ENCODE measurements around the gene TBC1D22A. TPM values are rescaled to one million over a fixed set of nuclear protein-coding genes. Genes with fewer than 3 reads are reported as not detected.
"Not testable (repeated sequence)": the region's sequence is repeated elsewhere in the genome, so short reads cannot be mapped to it uniquely, and the experiment has no call there.

TBC1D22A gene
- total RNA-seq, 6 experiments from 2014 or later = 20.4 to 24.1 (median 22.2) TPM

DNA sequence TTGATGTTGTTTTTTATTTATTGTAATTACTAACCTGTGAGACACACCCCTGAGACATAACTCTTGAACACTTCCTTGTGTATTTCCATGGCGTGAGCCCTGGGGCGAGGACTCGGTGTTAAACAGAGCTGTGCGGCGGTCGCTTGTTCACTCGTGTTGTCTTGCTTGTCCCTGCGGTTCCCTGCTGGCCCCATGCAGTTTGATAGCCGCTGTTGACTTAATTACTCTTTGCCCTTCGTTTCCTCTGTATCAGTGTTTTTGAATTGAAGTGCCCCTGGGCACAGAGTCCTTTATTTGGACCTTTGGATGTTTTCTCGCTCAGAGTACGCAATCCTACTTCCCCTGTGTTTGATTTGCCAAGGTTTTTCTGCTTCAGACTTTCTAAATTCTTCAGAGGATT is 52.7 kb downstream of the TBC1D22A start:
- Mint-ChIP-seq H3K4me3 (no peak overlapping the region; the same call in 1 of the 2 replicates), H3K9me3 (no peaks in the 10 kb centered on the region), H3K27ac (peak overlapping the region; percentile 93), H3K4me1 (ENCODE audit: low read depth) (peaks cover 61% of the 10 kb centered on the region), H3K36me3 (ENCODE audit: low read depth) (peaks cover 17% of the 10 kb centered on the region), H3K27me3 (ENCODE audit: insufficient read depth) (peaks cover 4% of the 10 kb centered on the region)
- DNase-seq = no peak
- TF ChIP-seq, protein P1, sequence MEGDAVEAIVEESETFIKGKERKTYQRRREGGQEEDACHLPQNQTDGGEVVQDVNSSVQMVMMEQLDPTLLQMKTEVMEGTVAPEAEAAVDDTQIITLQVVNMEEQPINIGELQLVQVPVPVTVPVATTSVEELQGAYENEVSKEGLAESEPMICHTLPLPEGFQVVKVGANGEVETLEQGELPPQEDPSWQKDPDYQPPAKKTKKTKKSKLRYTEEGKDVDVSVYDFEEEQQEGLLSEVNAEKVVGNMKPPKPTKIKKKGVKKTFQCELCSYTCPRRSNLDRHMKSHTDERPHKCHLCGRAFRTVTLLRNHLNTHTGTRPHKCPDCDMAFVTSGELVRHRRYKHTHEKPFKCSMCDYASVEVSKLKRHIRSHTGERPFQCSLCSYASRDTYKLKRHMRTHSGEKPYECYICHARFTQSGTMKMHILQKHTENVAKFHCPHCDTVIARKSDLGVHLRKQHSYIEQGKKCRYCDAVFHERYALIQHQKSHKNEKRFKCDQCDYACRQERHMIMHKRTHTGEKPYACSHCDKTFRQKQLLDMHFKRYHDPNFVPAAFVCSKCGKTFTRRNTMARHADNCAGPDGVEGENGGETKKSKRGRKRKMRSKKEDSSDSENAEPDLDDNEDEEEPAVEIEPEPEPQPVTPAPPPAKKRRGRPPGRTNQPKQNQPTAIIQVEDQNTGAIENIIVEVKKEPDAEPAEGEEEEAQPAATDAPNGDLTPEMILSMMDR (IDR thresholded peaks at IDR 0.05) = no peak

DNA sequence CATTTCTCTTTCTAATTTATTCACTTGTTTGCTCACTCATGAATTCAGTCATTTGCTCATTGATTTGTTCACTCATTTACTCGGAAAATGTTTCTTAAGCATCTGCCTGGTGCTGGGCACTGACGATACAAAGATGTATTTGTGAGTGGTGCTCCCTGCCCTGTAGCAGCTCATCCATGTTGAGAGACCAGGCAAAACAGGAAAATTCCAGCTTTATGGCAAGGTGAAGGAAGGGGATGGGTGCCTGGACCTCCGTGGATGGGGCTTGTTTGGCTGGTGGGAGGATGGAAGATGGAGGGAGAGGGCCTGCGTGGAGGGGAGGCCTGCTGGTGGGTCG is 53.1 kb downstream of the TBC1D22A start:
- no peaks in the 10 kb centered on the region for H3K9me3 Mint-ChIP-seq
- H3K27ac Mint-ChIP-seq = peak overlapping the region; percentile 93
- TF ChIP-seq, protein P1 (IDR thresholded peaks at IDR 0.05) = no peak
- H3K4me3 Mint-ChIP-seq = no peak overlapping the region
- DNase-seq = no peak
- H3K27me3 Mint-ChIP-seq (ENCODE audit: insufficient read depth) = peaks cover 4% of the 10 kb centered on the region
- H3K4me1 Mint-ChIP-seq (ENCODE audit: low read depth) = peaks cover 61% of the 10 kb centered on the region
- H3K36me3 Mint-ChIP-seq (ENCODE audit: low read depth) = peaks cover 21% of the 10 kb centered on the region

DNA sequence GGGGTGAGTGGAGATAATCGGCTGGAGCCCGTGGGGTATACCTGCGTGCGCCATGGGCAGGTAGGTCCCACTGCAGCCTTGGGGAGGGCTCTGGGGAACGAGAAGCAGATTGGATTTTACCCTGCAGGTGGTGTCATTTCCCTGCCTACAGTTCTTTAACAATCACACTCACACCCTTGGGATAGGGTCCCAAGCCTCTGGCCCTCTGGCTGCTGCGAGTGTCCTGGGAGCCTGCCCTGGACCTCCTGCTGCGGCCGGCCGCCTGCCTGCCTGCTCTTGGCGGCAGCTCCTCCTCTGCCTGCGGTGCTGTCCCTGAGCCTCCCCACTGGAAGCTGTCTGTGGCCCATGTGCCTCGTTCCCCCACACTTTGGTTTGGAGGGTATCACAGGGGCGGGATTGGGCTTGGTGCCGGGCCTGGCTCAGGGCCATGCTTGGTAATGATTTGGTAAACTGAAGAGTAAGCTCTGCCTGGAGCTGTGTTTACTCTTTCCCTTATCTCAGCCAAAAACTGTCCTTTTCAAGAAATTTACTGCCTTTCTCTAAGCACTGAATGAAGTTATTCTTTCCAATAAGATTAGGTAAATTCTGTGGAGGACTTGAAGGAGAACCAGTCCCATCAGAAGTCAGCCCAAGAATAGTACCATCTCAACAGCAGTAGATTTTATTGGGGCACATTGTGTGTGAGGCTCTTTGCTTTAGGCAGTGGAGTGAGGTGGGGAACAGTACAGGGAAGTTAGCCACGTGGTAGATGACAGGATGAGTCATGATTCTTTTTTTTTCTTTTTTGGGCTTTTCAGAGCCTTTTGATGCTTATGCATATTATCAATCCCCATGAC is 53.7 kb downstream of the TBC1D22A start:
- no peaks in the 10 kb centered on the region for H3K9me3 Mint-ChIP-seq
- TF ChIP-seq, protein P1 (IDR thresholded peaks at IDR 0.05) = peak; percentile 15; the same call in 1 of the 2 replicates
- peaks cover 61% of the 10 kb centered on the region for H3K4me1 Mint-ChIP-seq (ENCODE audit: low read depth)
- peak overlapping the region; percentile 35 for H3K4me3 Mint-ChIP-seq
- peaks cover 27% of the 10 kb centered on the region for H3K36me3 Mint-ChIP-seq (ENCODE audit: low read depth)
- peak; percentile 48 for DNase-seq
- H3K27me3 Mint-ChIP-seq (ENCODE audit: insufficient read depth) = peaks cover 4% of the 10 kb centered on the region; the same call in 1 of the 2 replicates
- peak overlapping the region; percentile 93 for H3K27ac Mint-ChIP-seq

DNA sequence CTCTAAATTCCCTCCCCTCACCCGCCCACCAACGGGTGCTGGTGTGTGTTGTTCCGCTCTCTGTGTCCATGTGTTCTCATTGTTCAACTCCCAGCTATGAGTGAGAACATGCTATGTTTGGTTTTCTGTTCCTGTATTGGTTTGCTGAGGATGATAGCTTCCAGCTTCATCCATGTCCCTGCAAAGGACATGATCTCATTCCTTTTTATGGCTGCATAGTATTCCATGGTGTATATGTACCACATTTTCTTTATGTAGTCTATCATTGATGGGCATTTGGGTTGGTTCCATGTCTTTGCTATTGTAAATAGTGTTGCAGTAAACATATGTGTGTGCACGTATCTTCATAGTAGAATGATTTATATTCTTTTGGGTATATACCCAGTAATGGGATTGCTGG is 54.9 kb downstream of the TBC1D22A start:
- Mint-ChIP-seq H3K4me1 (ENCODE audit: low read depth) (peaks cover 61% of the 10 kb centered on the region), H3K36me3 (ENCODE audit: low read depth) (peaks cover 27% of the 10 kb centered on the region)
- H3K27ac Mint-ChIP-seq; H3K9me3 Mint-ChIP-seq; H3K4me3 Mint-ChIP-seq; H3K27me3 Mint-ChIP-seq (ENCODE audit: insufficient read depth); DNase-seq: not testable (repeated sequence)

GRCh38 chr22:46823248-46823647 is 60.8 kb downstream of the TBC1D22A start:
- Mint-ChIP-seq H3K4me3 (no peak overlapping the region), H3K27ac (no peak overlapping the region), H3K36me3 (ENCODE audit: low read depth) (0 out of 2 replicates have a peak, but pooled peaks cover 14% of the 10 kb centered on the region), H3K27me3 (ENCODE audit: insufficient read depth) (peaks cover 4% of the 10 kb centered on the region), H3K4me1 (ENCODE audit: low read depth) (peaks cover 20% of the 10 kb centered on the region), H3K9me3 (no peaks in the 10 kb centered on the region)
- TF ChIP-seq, protein P1 (IDR thresholded peaks at IDR 0.05) = no peak
- no peak for DNase-seq

DNA sequence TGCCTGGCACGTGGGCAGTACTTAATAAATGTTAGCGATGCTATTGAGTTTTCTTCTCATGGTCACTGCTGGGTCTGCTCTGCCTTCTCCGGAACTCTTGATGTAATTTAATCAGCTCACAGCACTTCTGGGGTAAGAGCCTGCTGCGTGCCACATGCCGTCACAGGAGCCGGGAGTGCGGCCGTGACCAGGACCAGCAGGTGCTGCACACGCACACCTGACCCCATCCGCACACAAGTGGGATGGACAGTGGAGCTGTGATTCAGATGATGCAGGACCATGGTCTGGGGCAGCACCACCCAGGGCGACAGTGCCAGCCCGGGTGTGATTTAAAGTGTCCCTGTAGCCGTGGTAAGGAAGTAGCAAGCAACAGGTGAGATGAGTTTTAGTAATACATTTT is 61.2 kb downstream of the TBC1D22A start:
- Mint-ChIP-seq H3K4me3 (no peak overlapping the region), H3K36me3 (ENCODE audit: low read depth) (0 out of 2 replicates have a peak, but pooled peaks cover 14% of the 10 kb centered on the region), H3K9me3 (no peaks in the 10 kb centered on the region), H3K27me3 (ENCODE audit: insufficient read depth) (peaks cover 4% of the 10 kb centered on the region), H3K4me1 (ENCODE audit: low read depth) (peaks cover 23% of the 10 kb centered on the region), H3K27ac (no peak overlapping the region)
- TF ChIP-seq, protein P1 (IDR thresholded peaks at IDR 0.05) = no peak
- DNase-seq = no peak

Measured in HFFc6 (cell line).